Activated CD4-positive, CD25-positive, alpha-beta regulatory T cell (primary cell): Measurements from ENCODE around the gene DSE.

Source experiments
- DNase-seq, 4 experiments: peaks; one replicate each; lab custom pipeline; 2025; lab: John Stamatoyannopoulos, UW

The DSE gene

GRCh38 chr6:116362276-116362675, 8.5 kb upstream of the DSE start:
- no peak for DNase-seq

GRCh38 chr6:116363759-116364158, 7.0 kb upstream of the DSE start:
- no peak for DNase-seq

DNA sequence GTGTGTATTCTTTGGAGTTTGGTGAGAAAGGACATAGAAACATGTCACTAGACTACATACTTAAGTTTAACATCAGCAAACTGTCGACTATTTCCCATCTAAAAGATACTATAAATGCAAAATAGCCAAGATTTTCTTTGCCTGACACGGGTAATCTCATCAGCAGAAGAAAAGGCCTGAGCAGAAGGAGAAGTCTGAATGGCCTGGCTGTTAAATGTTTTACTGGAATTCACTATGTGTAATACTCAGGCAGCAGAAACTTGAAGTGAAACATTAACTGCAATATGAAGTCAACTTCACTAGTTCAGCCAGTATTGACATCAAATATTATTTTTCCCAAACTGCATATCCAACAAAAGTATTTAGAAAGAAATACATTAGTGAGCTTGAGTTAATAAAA, 6.4 kb upstream of the DSE start:
- DNase-seq: no peak

GRCh38 chr6:116365743-116366142, 5.0 kb upstream of the DSE start:
- DNase-seq: no peak

DNA sequence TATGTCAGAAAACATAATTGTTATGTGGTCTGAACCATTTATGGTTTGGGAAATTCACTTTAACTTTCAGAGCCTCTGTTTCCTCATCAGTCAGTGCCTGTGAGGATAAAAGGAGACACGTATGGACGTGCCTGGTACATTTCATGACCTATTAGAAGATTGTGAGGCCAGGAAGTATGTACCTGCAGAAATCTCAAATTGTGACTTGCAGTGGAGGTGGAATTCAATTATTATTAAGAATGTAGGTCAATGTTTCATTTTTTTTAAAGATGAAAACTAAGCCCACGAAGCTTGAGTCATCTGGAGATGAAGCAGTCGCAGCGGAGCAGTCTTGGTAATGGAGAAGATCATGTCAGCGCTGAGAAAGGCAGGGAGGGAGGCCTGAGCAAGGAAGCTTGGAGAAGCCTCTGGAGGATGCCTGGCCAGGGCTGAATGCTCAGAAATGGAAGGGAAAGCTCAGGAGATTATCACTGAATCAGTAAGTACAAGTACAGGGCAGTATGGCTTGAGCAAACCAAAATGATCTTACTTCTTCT, 3.9 kb upstream of the DSE start:
- DNase-seq: no peak

GRCh38 chr6:116369540-116369939, 1.2 kb upstream of the DSE start:
- no peak for DNase-seq

- no peak for DNase-seq
Measured at GRCh38 chr6:116369964-116370759, 585 bp upstream of the DSE start.

DNA sequence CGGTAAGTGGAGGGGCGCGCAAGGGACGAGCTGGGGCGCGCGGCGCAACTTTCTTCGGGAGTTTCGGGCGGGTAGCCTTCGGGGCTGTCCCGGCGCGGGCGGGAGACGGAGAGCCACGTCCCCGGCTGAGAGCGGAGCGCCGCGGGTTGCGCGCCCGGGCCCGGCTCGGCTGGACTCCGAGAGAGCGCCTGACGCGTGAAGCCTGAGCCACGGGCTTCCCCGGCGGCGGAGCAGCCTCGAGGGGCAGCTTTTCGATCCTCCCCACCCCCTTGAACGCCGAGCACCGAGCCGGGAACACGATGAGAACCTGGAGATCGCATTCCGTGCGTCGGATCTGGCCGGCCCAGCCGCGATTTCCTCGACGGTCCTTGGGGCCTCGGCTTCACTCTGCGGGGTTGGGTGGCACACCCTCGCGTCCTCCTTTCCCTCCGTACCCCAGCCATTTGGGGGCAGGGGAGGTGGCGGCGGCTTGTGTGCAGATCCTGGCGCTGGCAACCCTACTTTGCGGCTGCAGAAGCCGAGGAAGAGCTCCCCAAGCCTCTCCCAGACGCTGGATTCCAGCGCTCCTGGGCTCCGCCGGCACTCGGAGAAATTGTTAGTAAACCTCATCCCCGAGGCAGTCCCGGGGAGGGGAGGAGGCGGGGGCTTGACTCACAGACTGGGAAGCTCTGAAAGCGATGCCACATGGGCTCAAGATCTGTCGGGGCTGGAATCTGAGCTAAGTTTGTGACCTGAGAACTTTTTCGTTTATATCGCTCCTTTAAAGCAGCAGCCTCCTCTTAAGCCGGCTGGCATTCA, 572 bp downstream of the DSE start:
- DNase-seq: no peak

- DNase-seq: no peak
Measured at GRCh38 chr6:116371918-116372209, 1.1 kb downstream of the DSE start.

DNA sequence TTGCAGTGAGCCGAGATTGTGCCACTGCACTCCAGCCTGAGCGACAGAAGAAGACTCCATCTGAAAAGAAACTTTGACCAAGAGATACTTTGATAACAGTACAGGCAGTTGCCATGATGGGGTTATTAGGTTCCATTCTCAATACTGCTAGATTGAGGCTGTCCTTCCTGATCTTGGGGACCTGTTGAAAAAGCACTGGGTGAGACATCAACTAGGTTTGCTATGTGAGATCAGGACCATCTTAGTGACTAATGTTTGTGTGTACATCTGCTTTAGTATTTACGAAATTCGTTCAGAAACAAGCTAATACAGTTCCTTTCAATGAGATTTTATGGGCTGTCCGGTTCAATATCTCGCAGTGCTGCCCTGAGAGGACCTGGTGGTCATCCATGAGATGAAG, 2.6 kb downstream of the DSE start:
- DNase-seq: no peak

DNA sequence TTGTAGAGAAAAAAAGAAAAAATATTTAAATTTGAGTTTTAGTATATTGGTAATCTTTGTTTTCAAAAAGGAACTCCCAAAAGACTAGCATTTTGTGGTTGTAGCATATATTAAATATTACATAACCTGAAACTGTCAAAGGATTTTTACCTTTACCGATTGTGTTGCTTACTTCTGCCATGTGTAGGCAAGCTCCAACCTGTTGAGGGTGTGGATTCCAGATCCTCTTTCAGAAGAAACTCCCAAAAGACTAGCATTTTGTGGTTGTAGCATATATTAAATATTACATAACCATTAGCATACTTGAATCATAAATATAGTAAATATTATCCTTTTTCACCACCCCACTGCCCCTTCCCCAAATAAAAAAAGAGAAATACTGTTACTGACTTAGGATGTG, 3.2 kb downstream of the DSE start:
- no peak for DNase-seq

- no peak for DNase-seq
Measured at GRCh38 chr6:116374586-116374985, 3.8 kb downstream of the DSE start.

DNA sequence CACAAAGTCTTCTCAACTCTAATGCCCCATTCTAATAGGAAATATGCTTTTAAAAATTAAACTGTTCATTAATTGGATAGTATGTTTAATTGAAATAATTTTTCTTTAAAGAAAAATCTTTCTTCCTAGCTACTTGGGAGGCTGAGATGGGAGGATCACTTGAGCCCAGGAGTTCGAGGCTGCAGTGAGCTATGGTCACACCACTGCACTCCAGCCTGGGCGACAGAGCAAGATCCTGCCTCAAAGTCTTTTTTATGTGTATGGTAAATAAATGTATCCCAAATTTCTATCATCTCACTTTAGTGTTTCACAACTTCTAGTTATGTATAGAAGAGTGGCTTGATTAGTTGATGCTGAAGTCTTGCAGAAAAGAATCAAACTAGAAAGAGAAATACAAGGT, 4.5 kb downstream of the DSE start:
- no peak for DNase-seq

GRCh38 chr6:116376149-116376548, 5.4 kb downstream of the DSE start:
- no peak for DNase-seq

DNA sequence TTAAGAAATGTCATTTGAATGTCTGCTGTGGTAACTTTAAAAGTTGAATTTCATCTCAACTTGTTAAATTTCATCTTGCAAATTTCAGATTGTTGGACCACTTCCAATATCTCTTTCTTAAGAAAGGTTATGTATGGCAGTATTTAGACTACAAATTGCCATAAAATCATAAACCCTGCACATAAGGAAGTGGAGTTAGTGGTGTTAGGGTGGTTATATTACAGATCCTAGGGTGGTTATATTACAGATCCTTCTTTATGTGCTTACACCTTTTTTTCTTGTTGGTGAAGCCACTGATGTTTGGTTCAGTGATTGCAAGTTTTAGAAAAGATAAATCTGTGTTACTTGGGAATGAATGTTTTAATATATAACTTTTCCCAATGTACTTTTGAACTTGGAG, 9.0 kb downstream of the DSE start:
- DNase-seq: no peak

- DNase-seq: no peak
Measured at GRCh38 chr6:116380346-116380745, 9.6 kb downstream of the DSE start.

DNA sequence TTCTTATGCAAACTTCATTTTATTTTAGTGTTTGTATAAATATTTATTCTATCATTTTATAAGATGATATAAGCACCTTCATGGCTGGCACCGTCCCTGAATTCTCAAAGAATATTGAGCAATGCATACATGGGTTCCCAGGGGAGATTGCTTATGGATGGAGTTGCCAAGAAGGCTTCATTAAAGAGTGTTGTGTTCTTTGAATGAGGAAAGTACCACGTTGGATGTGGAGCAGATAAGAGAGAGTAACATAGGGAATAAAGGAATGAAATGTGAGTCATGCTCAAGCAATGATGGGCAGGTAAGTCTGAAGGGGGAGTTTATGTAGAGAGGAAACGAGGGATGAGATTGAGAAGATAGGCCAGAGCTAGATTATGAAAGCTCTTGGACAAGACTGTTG, 10.3 kb downstream of the DSE start:
- DNase-seq: no peak

DNA sequence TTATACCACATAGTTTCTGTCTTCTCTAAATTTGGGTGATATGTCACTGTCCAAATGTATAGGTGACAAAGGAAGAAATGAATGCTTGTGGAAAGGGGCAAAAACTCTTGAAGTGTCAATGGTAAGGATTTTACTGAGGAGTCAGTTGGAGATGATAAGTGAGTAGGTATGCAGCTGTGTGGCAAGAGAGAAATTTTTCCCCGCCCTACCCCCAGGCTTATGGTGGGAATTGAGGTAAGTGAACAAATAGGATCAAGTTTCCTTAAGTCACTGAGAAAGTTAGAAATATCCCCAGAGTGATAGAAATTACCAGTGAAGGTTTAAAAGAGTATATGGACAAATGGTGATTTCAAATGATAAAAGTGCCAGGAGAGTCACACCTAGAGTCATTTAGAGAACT, 11.8 kb downstream of the DSE start:
- DNase-seq: no peak

DNA sequence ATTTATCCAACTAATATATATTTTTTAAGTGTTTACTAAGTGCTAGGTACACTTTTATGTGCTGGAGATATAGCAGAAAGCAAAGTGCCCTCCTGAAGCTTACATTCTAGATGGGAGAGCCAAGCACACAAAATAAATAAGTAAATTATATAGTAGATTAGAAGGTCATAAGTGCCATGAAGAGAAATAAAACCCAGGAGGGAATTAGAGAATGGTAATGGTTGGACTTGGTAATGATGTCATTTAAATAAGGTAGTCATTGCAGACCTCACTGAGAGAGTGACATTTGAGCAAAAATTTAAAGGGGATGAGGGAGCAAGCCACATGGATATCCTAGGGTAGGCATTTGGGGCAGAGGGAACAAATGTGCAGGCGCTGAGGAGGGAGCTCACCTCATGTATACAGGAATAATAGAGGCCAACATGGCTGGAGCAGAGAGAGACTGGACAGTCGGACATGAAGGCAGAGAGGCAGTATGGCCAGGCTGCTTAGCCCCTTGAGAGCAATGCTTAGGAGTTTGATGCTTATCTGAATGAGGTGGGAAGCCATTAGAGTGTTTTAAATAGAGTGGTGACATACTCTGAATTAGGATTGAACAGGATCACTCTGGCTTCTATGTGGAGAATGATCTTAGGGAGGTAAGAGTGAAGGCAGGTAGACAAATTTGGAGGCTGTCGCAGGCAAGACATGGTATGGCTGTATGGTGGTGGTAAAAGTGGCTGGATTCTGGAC, 14.1 kb downstream of the DSE start:
- no peak for DNase-seq

- no peak for DNase-seq
Measured at GRCh38 chr6:116385459-116385802, 14.7 kb downstream of the DSE start.

GRCh38 chr6:116385921-116386320, 15.2 kb downstream of the DSE start:
- no peak for DNase-seq

DNA sequence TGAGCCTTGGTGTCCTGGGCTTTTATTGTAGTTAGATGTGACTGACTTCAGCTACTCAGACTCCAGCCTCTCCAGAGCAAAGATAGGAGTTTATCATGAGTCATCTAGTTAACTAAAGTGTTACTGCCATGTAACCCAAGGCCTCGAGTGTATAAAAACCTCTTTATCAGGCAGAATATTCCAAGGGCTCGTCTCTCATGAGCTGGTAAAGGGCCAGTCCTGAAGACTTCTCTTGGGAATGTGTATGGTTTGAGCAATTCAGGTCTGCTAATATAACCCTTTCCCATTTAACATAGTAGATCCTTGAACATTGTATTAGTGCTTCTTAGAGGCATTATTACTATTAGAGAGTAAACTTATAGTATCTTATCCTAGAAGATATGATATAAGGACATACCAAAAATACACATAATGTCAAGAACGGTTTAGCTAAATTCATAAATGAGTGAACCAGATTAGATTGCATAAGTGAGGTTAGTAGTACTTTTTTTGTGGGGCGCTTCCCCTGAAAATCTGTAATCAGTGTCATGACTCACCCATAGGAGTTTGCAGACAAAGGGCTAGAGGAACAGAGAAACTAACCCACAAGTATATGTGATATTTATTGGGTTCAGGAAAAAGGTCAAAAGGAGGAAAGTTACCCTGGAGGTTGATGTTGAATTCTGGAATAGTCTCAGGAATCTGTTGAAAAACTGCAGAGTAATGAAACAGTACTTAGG, 16.0 kb downstream of the DSE start:
- no peak for DNase-seq
